A673 (cell line): ENCODE results near the gene KIF24. TPM values are rescaled to one million over a fixed set of nuclear protein-coding genes. Genes with fewer than 3 reads are reported as not detected.

Source experiments
- BruUV-seq: library from RNA; stranded (reverse); fragments of 400-500 nt; replicated peaks from 2 replicates; lab custom pipeline; 2021; lab: Mats Ljungman, UMichigan
- CTCF ChIA-PET: fragments of 300-600 bp; sonication (Branson Sonifier 250); formaldehyde crosslinking; loops from one replicate; lab custom pipeline; 2022; ENCODE audit warnings: antibody characterized with exemption; lab: Charles Lee
- POLR2A ChIA-PET: fragments of 300-600 bp; sonication (Branson Sonifier 250); formaldehyde crosslinking; loops from one replicate; lab custom pipeline; 2022; ENCODE audit warnings: antibody characterized with exemption; ENCODE audit not compliant: low non-redundant PET; lab: Charles Lee
- DNase-seq: peaks from one replicate; pipeline ENCODE4 v3.0.0-alpha.2; 2015; ENCODE audit warnings: low spot score
- H3K27ac ChIP-seq: fragments of 200-600 bp; sonication (generic); 2 replicates; pipeline ENCODE4 v1.5.1; 2016; ENCODE audit warnings: mixed run types, low read depth, mild to moderate bottlenecking, mixed read lengths, antibody characterized with exemption, low read length; ENCODE audit not compliant: poor library complexity, severe bottlenecking
- H3K27me3 ChIP-seq: fragments of 200-600 bp; sonication (generic); replicated peaks from 2 replicates; pipeline ENCODE4 v1.6.1; 2017; ENCODE audit warnings: mixed run types, low read depth, mild to moderate bottlenecking, mixed read lengths, antibody characterized with exemption, low read length; ENCODE audit not compliant: insufficient read depth, poor library complexity
- H3K36me3 ChIP-seq: fragments of 200-600 bp; sonication (generic); 2 replicates; pipeline ENCODE4 v1.6.1; 2016; ENCODE audit warnings: mixed run types, mild to moderate bottlenecking, mixed read lengths, antibody characterized with exemption, low read length; ENCODE audit not compliant: insufficient read depth, poor library complexity, severe bottlenecking
- H3K4me1 ChIP-seq: fragments of 200-600 bp; sonication (generic); 2 replicates; pipeline ENCODE4 v1.6.1; 2017; ENCODE audit warnings: mixed run types, mild to moderate bottlenecking, mixed read lengths, antibody characterized with exemption, low read length; ENCODE audit not compliant: insufficient read depth, poor library complexity, severe bottlenecking
- H3K4me3 ChIP-seq: fragments of 200-600 bp; sonication (generic); 2 replicates; pipeline ENCODE4 v1.5.1; 2016; ENCODE audit warnings: low read depth, mixed run types, mild to moderate bottlenecking, mixed read lengths, low read length; ENCODE audit not compliant: poor library complexity, severe bottlenecking
- H3K9me3 ChIP-seq: fragments of 200-600 bp; sonication (generic); 2 replicates; pipeline ENCODE4 v1.6.1; 2016; ENCODE audit warnings: mixed run types, low read depth, mild to moderate bottlenecking, mixed read lengths, antibody characterized with exemption, low read length; ENCODE audit not compliant: poor library complexity, severe bottlenecking
- EZH2 ChIP-seq: fragments of 200-600 bp; sonication (generic); IDR thresholded peaks from 2 replicates; pipeline ENCODE4 v1.6.1; 2017; ENCODE audit warnings: borderline replicate concordance, low read depth, mild to moderate bottlenecking, mixed read lengths, antibody characterized with exemption, low read length; ENCODE audit not compliant: poor library complexity, severe bottlenecking
- intact Hi-C: fragments of 100-400 bp; cut with micrococcal nuclease; formaldehyde crosslinking; loops from one replicate; pipeline ENCODE4 v1.10.0; 2022; ENCODE audit not compliant: unreplicated experiment
- total RNA-seq: library from RNA; stranded (reverse); gene quantifications from 2 replicates; pipeline ENCODE4 v1.2.3, GENCODE V29; 2021
- TF ChIP-seq, protein P1 (sequence below): fragments of 300-800, 200-600 bp; sonication (generic); conservative IDR thresholded peaks from 2 replicates; pipeline ENCODE4 v1.5.1; 2017; ENCODE audit warnings: low read depth, mild to moderate bottlenecking, antibody characterized with exemption, low read length, moderate library complexity, mixed read lengths

Gene KIF24
- total RNA-seq, 1 experiment from 2014 or later, result 11.6 TPM

- Histone ChIP-seq H3K27ac (no peak overlapping the region), H3K4me3 (no peak overlapping the region), H3K4me1 (no peaks in the 10 kb centered on the region), H3K36me3 (peaks cover 8% of the 10 kb centered on the region), H3K27me3 (no peaks in the 10 kb centered on the region), H3K9me3 (no peaks in the 10 kb centered on the region)
- ChIA-PET CTCF (no interaction called here), POLR2A (no interaction called here)
- DNase-seq, result no peak
- no TSS peak for BruUV-seq
- no peak for TF ChIP-seq EZH2
- TF ChIP-seq, protein P1, sequence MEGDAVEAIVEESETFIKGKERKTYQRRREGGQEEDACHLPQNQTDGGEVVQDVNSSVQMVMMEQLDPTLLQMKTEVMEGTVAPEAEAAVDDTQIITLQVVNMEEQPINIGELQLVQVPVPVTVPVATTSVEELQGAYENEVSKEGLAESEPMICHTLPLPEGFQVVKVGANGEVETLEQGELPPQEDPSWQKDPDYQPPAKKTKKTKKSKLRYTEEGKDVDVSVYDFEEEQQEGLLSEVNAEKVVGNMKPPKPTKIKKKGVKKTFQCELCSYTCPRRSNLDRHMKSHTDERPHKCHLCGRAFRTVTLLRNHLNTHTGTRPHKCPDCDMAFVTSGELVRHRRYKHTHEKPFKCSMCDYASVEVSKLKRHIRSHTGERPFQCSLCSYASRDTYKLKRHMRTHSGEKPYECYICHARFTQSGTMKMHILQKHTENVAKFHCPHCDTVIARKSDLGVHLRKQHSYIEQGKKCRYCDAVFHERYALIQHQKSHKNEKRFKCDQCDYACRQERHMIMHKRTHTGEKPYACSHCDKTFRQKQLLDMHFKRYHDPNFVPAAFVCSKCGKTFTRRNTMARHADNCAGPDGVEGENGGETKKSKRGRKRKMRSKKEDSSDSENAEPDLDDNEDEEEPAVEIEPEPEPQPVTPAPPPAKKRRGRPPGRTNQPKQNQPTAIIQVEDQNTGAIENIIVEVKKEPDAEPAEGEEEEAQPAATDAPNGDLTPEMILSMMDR, result no peak
- intact Hi-C loops, result no loop called here
These were observed 14.5 kb upstream of the KIF24 start for GRCh38 chr9:34343605-34344004.

- BruUV-seq, result TSS peak; percentile 83
- H3K36me3 ChIP-seq, result peaks cover 8% of the 10 kb centered on the region
- intact Hi-C loops, result no loop called here
- H3K27ac ChIP-seq, result no peak overlapping the region
- H3K4me1 ChIP-seq, result no peaks in the 10 kb centered on the region
- H3K27me3 ChIP-seq, result no peaks in the 10 kb centered on the region
- no peak overlapping the region for H3K4me3 ChIP-seq
- DNase-seq, result no peak
- ChIA-PET CTCF (no interaction called here), POLR2A (no interaction called here)
- H3K9me3 ChIP-seq, result no peaks in the 10 kb centered on the region
- no peak for TF ChIP-seq EZH2
- TF ChIP-seq, protein P1, result no peak
These were observed 14.0 kb upstream of the KIF24 start for GRCh38 chr9:34343090-34343489.

GRCh38 chr9:34341659-34342295, 12.7 kb upstream of the KIF24 start:
- intact Hi-C loops, result no loop called here
- ChIA-PET CTCF (interaction anchor here (0.6 kb wide), 1 partner anchor 52 kb away, joined by 4 read pairs; no protein-coding TSS in a partner anchor), POLR2A (interaction anchor here (0.6 kb wide), 1 partner anchor 406 kb away, joined by 3 read pairs; no protein-coding TSS in a partner anchor)
- no TSS peak for BruUV-seq
- no peaks in the 10 kb centered on the region for H3K4me1 ChIP-seq
- H3K27ac ChIP-seq, result no peak overlapping the region
- DNase-seq, result no peak
- H3K4me3 ChIP-seq, result no peak overlapping the region
- TF ChIP-seq, protein P1, result no peak
- TF ChIP-seq EZH2, result no peak
- no peaks in the 10 kb centered on the region for H3K9me3 ChIP-seq
- H3K36me3 ChIP-seq, result peaks cover 8% of the 10 kb centered on the region
- no peaks in the 10 kb centered on the region for H3K27me3 ChIP-seq
